ENCODE measurements around the gene CCDC91.
"Not testable (repeated sequence)": the region's sequence is repeated elsewhere in the genome, so short reads cannot be mapped to it uniquely, and the experiment has no call there.

The CCDC91 gene

GRCh38 chr12:28367993-28368392, 177.7 kb downstream of the CCDC91 start:
- no peak overlapping the region for H3K9ac ChIP-seq (ENCODE audit: low read length in 5 of 5)
- H3K27ac ChIP-seq (ENCODE audit: low read depth, low read length): no peak overlapping the region
- no peaks in the 10 kb centered on the region for H3K27me3 ChIP-seq (ENCODE audit: control insufficient read depth in 5 of 5, insufficient read depth in 4 of 5, low read length in 5 of 5)
- peaks cover 15 to 34% (median 27%) of the 10 kb centered on the region in 5 donors for H3K9me3 ChIP-seq (ENCODE audit: control insufficient read depth in 5 of 5, low read length in 5 of 5)
- peaks cover 9 to 22% (median 12%) of the 10 kb centered on the region in 5 donors for H3K36me3 ChIP-seq (ENCODE audit: control insufficient read depth in 5 of 5, insufficient read depth in 5 of 5, low read length in 5 of 5)
- H3K4me1 ChIP-seq (ENCODE audit: control insufficient read depth in 5 of 5, insufficient read depth in 5 of 5, low read length in 5 of 5): no peaks in the 10 kb centered on the region
- H3K4me3 ChIP-seq (ENCODE audit: low read depth in 1 of 5, low read length in 5 of 5): peak overlapping the region in 1 of 5 donors; percentile 25

- peaks cover 15 to 35% (median 27%) of the 10 kb centered on the region in 5 donors for H3K9me3 ChIP-seq (ENCODE audit: control insufficient read depth in 5 of 5, low read length in 5 of 5)
- no peak overlapping the region for H3K27ac ChIP-seq (ENCODE audit: low read depth, low read length)
- peak overlapping the region in 1 of 5 donors; percentile 27 for H3K4me3 ChIP-seq (ENCODE audit: low read depth in 1 of 5, low read length in 5 of 5)
- H3K36me3 ChIP-seq (ENCODE audit: control insufficient read depth in 5 of 5, insufficient read depth in 5 of 5, low read length in 5 of 5): peaks cover 9 to 21% (median 12%) of the 10 kb centered on the region in 5 donors
- no peaks in the 10 kb centered on the region for H3K27me3 ChIP-seq (ENCODE audit: control insufficient read depth in 5 of 5, insufficient read depth in 4 of 5, low read length in 5 of 5)
- H3K4me1 ChIP-seq (ENCODE audit: control insufficient read depth in 5 of 5, insufficient read depth in 5 of 5, low read length in 5 of 5): no peaks in the 10 kb centered on the region
- H3K9ac ChIP-seq (ENCODE audit: low read length in 5 of 5): no peak overlapping the region
Measured at GRCh38 chr12:28369483-28369882, 179.2 kb downstream of the CCDC91 start.

GRCh38 chr12:28374556-28374955, 184.3 kb downstream of the CCDC91 start:
- peaks cover 2 to 9% (median 4%) of the 10 kb centered on the region in 5 donors for H3K36me3 ChIP-seq (ENCODE audit: control insufficient read depth in 5 of 5, insufficient read depth in 5 of 5, low read length in 5 of 5)
- no peaks in the 10 kb centered on the region for H3K4me1 ChIP-seq (ENCODE audit: control insufficient read depth in 5 of 5, insufficient read depth in 5 of 5, low read length in 5 of 5)
- no peak overlapping the region for H3K4me3 ChIP-seq (ENCODE audit: low read depth in 1 of 5, low read length in 5 of 5)
- no peak overlapping the region for H3K9ac ChIP-seq (ENCODE audit: low read length in 5 of 5)
- no peak overlapping the region for H3K27ac ChIP-seq (ENCODE audit: low read depth, low read length)
- peaks cover 10 to 23% (median 22%) of the 10 kb centered on the region in 5 donors for H3K9me3 ChIP-seq (ENCODE audit: control insufficient read depth in 5 of 5, low read length in 5 of 5)
- H3K27me3 ChIP-seq (ENCODE audit: control insufficient read depth in 5 of 5, insufficient read depth in 4 of 5, low read length in 5 of 5): no peaks in the 10 kb centered on the region

GRCh38 chr12:28378736-28379135, 188.5 kb downstream of the CCDC91 start:
- no peak overlapping the region for H3K4me3 ChIP-seq (ENCODE audit: low read depth in 1 of 5, low read length in 5 of 5)
- no peaks in the 10 kb centered on the region for H3K9me3 ChIP-seq (ENCODE audit: control insufficient read depth in 5 of 5, low read length in 5 of 5)
- H3K27ac ChIP-seq (ENCODE audit: low read depth, low read length): no peak overlapping the region
- no peak overlapping the region for H3K9ac ChIP-seq (ENCODE audit: low read length in 5 of 5)
- no peaks in the 10 kb centered on the region for H3K27me3 ChIP-seq (ENCODE audit: control insufficient read depth in 5 of 5, insufficient read depth in 4 of 5, low read length in 5 of 5)
- no peaks in the 10 kb centered on the region for H3K4me1 ChIP-seq (ENCODE audit: control insufficient read depth in 5 of 5, insufficient read depth in 5 of 5, low read length in 5 of 5)
- H3K36me3 ChIP-seq (ENCODE audit: control insufficient read depth in 5 of 5, insufficient read depth in 5 of 5, low read length in 5 of 5): peaks cover 0 to 2% (median 0%) of the 10 kb centered on the region in 5 donors

DNA sequence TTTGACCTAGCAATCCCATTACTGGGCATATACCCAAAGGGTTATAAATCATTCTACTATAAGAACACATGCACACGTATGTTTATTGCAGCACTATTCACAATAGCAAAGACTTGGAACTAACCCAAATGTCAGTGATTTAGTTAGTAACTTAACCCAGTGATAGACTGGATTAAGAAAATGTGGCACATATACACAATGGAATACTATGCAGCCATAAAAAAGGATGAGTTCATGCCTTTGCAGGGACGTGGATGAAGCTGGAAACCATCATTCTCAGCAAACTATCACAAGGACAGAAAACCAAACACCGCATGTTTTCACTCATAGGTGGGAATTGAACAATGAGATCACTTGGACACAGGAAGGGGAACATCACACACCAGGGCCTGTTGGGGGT, 189.5 kb downstream of the CCDC91 start:
- not testable (repeated sequence) for H3K27me3 ChIP-seq (ENCODE audit: control insufficient read depth in 5 of 5, insufficient read depth in 4 of 5, low read length in 5 of 5); H3K9ac ChIP-seq (ENCODE audit: low read length in 5 of 5); H3K4me3 ChIP-seq (ENCODE audit: low read depth in 1 of 5, low read length in 5 of 5); H3K4me1 ChIP-seq (ENCODE audit: control insufficient read depth in 5 of 5, insufficient read depth in 5 of 5, low read length in 5 of 5); H3K9me3 ChIP-seq (ENCODE audit: control insufficient read depth in 5 of 5, low read length in 5 of 5); H3K36me3 ChIP-seq (ENCODE audit: control insufficient read depth in 5 of 5, insufficient read depth in 5 of 5, low read length in 5 of 5); H3K27ac ChIP-seq (ENCODE audit: low read depth, low read length)

DNA sequence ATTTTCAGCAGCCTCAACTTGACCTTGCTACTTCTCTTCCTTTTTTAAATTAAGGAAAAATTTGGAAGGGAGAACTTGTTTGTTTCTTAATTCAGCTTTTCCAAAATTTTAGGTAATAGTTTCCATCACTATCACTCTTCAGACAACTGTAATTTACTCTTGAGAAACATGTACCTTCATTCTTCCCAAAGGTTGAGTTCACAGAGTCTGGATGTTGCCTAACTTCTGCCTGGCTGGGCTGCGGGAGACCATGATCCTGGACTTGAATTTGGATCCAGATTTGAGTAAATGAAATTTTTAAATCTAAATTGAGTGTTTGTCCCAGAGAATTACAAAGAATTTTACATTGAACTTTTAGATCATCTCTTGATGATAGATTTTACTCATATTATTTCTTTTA, 193.1 kb downstream of the CCDC91 start:
- Histone ChIP-seq H3K4me1 (ENCODE audit: control insufficient read depth in 5 of 5, insufficient read depth in 5 of 5, low read length in 5 of 5) (no peaks in the 10 kb centered on the region), H3K36me3 (ENCODE audit: control insufficient read depth in 5 of 5, insufficient read depth in 5 of 5, low read length in 5 of 5) (peaks cover 0 to 7% (median 0%) of the 10 kb centered on the region in 5 donors), H3K27ac (ENCODE audit: low read depth, low read length) (no peak overlapping the region), H3K9ac (ENCODE audit: low read length in 5 of 5) (no peak overlapping the region), H3K9me3 (ENCODE audit: control insufficient read depth in 5 of 5, low read length in 5 of 5) (peaks cover 0 to 3% (median 0%) of the 10 kb centered on the region in 5 donors), H3K27me3 (ENCODE audit: control insufficient read depth in 5 of 5, insufficient read depth in 4 of 5, low read length in 5 of 5) (no peaks in the 10 kb centered on the region), H3K4me3 (ENCODE audit: low read depth in 1 of 5, low read length in 5 of 5) (no peak overlapping the region)

DNA sequence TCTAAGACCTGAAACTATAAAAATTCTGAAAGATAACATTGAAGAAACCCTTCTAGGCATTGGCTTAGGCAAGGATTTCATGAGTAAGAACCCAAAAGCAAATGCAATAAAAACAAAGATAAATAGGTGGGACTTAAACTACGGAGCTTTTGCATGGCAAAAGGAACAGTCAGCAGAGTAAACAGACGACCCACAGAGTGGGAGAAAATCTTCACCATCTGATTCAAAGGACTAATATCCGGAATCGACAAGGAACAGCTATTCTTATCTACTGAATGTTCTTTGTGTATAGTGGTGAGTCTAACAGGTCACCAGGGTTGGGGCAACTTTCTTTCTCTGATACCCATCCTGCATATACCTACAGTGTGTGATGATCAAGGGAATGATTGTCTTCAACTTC, 198.6 kb downstream of the CCDC91 start:
- Histone ChIP-seq H3K9me3 (ENCODE audit: control insufficient read depth in 5 of 5, low read length in 5 of 5) (peaks cover 0 to 3% (median 0%) of the 10 kb centered on the region in 5 donors), H3K4me3 (ENCODE audit: low read depth in 1 of 5, low read length in 5 of 5) (no peak overlapping the region), H3K36me3 (ENCODE audit: control insufficient read depth in 5 of 5, insufficient read depth in 5 of 5, low read length in 5 of 5) (peaks cover 0 to 4% (median 0%) of the 10 kb centered on the region in 5 donors), H3K27me3 (ENCODE audit: control insufficient read depth in 5 of 5, insufficient read depth in 4 of 5, low read length in 5 of 5) (no peaks in the 10 kb centered on the region), H3K27ac (ENCODE audit: low read depth, low read length) (no peak overlapping the region), H3K9ac (ENCODE audit: low read length in 5 of 5) (no peak overlapping the region), H3K4me1 (ENCODE audit: control insufficient read depth in 5 of 5, insufficient read depth in 5 of 5, low read length in 5 of 5) (peaks cover 0 to 12% (median 6%) of the 10 kb centered on the region in 5 donors)

- peaks cover 0 to 12% (median 6%) of the 10 kb centered on the region in 5 donors for H3K4me1 ChIP-seq (ENCODE audit: control insufficient read depth in 5 of 5, insufficient read depth in 5 of 5, low read length in 5 of 5)
- no peak overlapping the region for H3K9ac ChIP-seq (ENCODE audit: low read length in 5 of 5)
- peak overlapping the region; percentile 6 for H3K27ac ChIP-seq (ENCODE audit: low read depth, low read length)
- H3K36me3 ChIP-seq (ENCODE audit: control insufficient read depth in 5 of 5, insufficient read depth in 5 of 5, low read length in 5 of 5): no peaks in the 10 kb centered on the region
- no peaks in the 10 kb centered on the region for H3K27me3 ChIP-seq (ENCODE audit: control insufficient read depth in 5 of 5, insufficient read depth in 4 of 5, low read length in 5 of 5)
- peaks cover 0 to 3% (median 0%) of the 10 kb centered on the region in 5 donors for H3K9me3 ChIP-seq (ENCODE audit: control insufficient read depth in 5 of 5, low read length in 5 of 5)
- H3K4me3 ChIP-seq (ENCODE audit: low read depth in 1 of 5, low read length in 5 of 5): no peak overlapping the region
Measured at GRCh38 chr12:28390206-28390605, 199.9 kb downstream of the CCDC91 start.

- Histone ChIP-seq H3K27me3 (ENCODE audit: control insufficient read depth in 5 of 5, insufficient read depth in 4 of 5, low read length in 5 of 5) (no peaks in the 10 kb centered on the region), H3K9me3 (ENCODE audit: control insufficient read depth in 5 of 5, low read length in 5 of 5) (peaks cover 0 to 3% (median 0%) of the 10 kb centered on the region in 5 donors), H3K9ac (ENCODE audit: low read length in 5 of 5) (no peak overlapping the region), H3K27ac (ENCODE audit: low read depth, low read length) (peak overlapping the region; percentile 6), H3K4me3 (ENCODE audit: low read depth in 1 of 5, low read length in 5 of 5) (no peak overlapping the region), H3K36me3 (ENCODE audit: control insufficient read depth in 5 of 5, insufficient read depth in 5 of 5, low read length in 5 of 5) (peaks cover 0 to 2% (median 0%) of the 10 kb centered on the region in 5 donors), H3K4me1 (ENCODE audit: control insufficient read depth in 5 of 5, insufficient read depth in 5 of 5, low read length in 5 of 5) (peaks cover 0 to 12% (median 6%) of the 10 kb centered on the region in 5 donors)
Measured at GRCh38 chr12:28390761-28391385, 200.6 kb downstream of the CCDC91 start.

- H3K9me3 ChIP-seq (ENCODE audit: control insufficient read depth in 5 of 5, low read length in 5 of 5): no peaks in the 10 kb centered on the region
- H3K4me1 ChIP-seq (ENCODE audit: control insufficient read depth in 5 of 5, insufficient read depth in 5 of 5, low read length in 5 of 5): no peaks in the 10 kb centered on the region
- no peaks in the 10 kb centered on the region for H3K27me3 ChIP-seq (ENCODE audit: control insufficient read depth in 5 of 5, insufficient read depth in 4 of 5, low read length in 5 of 5)
- no peak overlapping the region for H3K4me3 ChIP-seq (ENCODE audit: low read depth in 1 of 5, low read length in 5 of 5)
- no peak overlapping the region for H3K9ac ChIP-seq (ENCODE audit: low read length in 5 of 5)
- H3K27ac ChIP-seq (ENCODE audit: low read depth, low read length): no peak overlapping the region
- H3K36me3 ChIP-seq (ENCODE audit: control insufficient read depth in 5 of 5, insufficient read depth in 5 of 5, low read length in 5 of 5): peaks cover 4 to 15% (median 6%) of the 10 kb centered on the region in 5 donors
Measured at GRCh38 chr12:28409892-28410291, 219.6 kb downstream of the CCDC91 start.
